ENCODE measurements around the gene FLRT1. TPM values are rescaled to one million over a fixed set of nuclear protein-coding genes. Genes with fewer than 3 reads are reported as not detected.

FLRT1 gene, protein sequence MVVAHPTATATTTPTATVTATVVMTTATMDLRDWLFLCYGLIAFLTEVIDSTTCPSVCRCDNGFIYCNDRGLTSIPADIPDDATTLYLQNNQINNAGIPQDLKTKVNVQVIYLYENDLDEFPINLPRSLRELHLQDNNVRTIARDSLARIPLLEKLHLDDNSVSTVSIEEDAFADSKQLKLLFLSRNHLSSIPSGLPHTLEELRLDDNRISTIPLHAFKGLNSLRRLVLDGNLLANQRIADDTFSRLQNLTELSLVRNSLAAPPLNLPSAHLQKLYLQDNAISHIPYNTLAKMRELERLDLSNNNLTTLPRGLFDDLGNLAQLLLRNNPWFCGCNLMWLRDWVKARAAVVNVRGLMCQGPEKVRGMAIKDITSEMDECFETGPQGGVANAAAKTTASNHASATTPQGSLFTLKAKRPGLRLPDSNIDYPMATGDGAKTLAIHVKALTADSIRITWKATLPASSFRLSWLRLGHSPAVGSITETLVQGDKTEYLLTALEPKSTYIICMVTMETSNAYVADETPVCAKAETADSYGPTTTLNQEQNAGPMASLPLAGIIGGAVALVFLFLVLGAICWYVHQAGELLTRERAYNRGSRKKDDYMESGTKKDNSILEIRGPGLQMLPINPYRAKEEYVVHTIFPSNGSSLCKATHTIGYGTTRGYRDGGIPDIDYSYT
- 0.28 and 0.31 TPM in 2 replicates for polyA plus RNA-seq (2011; rRNA removed)
- polyA plus RNA-seq (2012; cell fraction: cytosol; rRNA removed) = 0.08 and 0.10 TPM in 2 replicates
- 0.02 and 0.10 TPM in 2 replicates for polyA plus RNA-seq (2012; cell fraction: nucleus; rRNA removed)
- 0.07 to 0.13 TPM (median 0.10 TPM) in 3 replicates for polyA plus RNA-seq (2017; fragmentation: RNase III; extraction: RNeasy Plus Mini Kit Qiagen cat#74134 plus additional on column Dnase treatment)
- 0.58 and 0.73 TPM in 2 replicates for polyA minus RNA-seq (2011; rRNA and poly(A)+ RNA removed)

DNA sequence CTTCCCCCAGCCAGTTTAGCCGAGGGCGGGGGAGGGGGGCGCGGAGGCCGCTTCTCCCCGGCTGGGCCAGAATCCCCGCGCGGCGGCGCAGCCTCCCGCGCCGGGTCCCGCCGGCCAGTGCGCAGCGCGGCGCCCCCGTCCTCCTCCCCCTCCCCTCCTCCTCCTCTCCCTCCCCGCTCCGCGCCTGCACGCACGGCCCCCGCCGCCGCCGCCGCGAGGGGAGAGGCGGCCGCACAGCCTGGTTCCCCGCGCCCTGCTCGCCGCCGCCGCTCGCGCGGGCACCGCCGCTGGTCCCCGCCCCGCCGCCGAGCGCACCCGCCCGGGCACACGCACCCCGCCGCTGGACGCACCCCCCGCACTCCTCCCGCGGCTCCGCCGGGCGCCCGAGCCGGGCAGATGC is at the start of gene FLRT1:
FLRT1 (plus strand) TSS at position 356 of the 400 bp plus-strand sequence. CDS start 80,337 bp downstream, outside the sequence.
- Histone ChIP-seq H3K4me3 (peak within 1 kb of the TSS; percentile 66), H3K9me3 (no peaks in the 10 kb centered on the region), H3K4me1 (peaks cover 19% of the 10 kb centered on the region), H3K4me2 (peak within 1 kb of the TSS; percentile 100), H3K27ac (peak within 1 kb of the TSS; percentile 50 to 78; a peak in 5 of 6 replicates)
- ChIA-PET POLR2A (no interaction called here), CTCF (interaction anchor here (1.8 to 11.5 kb wide), 2 partner anchors 9 to 114 kb away, joined by 5 to 174 read pairs; no protein-coding TSS in a partner anchor)
- FAIRE-seq = no peak
- TF ChIP-seq MYC (IDR thresholded peaks at IDR 0.05; ENCODE audit: borderline replicate concordance, low read length) = no peak
- no peak for TF ChIP-seq ZSCAN20 (CRISPR knock-in tag; IDR thresholded peaks at IDR 0.05)
- TF ChIP-seq RARB (CRISPR knock-in tag; IDR thresholded peaks at IDR 0.05) = no peak
- no peak for TF ChIP-seq TFCP2L1 (CRISPR knock-in tag; IDR thresholded peaks at IDR 0.05)
- TF ChIP-seq, protein P1, sequence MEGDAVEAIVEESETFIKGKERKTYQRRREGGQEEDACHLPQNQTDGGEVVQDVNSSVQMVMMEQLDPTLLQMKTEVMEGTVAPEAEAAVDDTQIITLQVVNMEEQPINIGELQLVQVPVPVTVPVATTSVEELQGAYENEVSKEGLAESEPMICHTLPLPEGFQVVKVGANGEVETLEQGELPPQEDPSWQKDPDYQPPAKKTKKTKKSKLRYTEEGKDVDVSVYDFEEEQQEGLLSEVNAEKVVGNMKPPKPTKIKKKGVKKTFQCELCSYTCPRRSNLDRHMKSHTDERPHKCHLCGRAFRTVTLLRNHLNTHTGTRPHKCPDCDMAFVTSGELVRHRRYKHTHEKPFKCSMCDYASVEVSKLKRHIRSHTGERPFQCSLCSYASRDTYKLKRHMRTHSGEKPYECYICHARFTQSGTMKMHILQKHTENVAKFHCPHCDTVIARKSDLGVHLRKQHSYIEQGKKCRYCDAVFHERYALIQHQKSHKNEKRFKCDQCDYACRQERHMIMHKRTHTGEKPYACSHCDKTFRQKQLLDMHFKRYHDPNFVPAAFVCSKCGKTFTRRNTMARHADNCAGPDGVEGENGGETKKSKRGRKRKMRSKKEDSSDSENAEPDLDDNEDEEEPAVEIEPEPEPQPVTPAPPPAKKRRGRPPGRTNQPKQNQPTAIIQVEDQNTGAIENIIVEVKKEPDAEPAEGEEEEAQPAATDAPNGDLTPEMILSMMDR (IDR thresholded peaks at IDR 0.05) = no peak
- TF ChIP-seq RAD21 (conservative IDR thresholded peaks at IDR 0.05 in 1 of 2, IDR thresholded peaks at IDR 0.05 in 1 of 2) = no peak
- no peak for TF ChIP-seq POLR2A (IDR thresholded peaks at IDR 0.05; ENCODE audit: low read length)
- no peak for TF ChIP-seq ZC3H11A (IDR thresholded peaks at IDR 0.05)
- no peak for TF ChIP-seq RCOR1 (IDR thresholded peaks at IDR 0.05; ENCODE audit: low read depth, low read length)
- TF ChIP-seq, protein P2, sequence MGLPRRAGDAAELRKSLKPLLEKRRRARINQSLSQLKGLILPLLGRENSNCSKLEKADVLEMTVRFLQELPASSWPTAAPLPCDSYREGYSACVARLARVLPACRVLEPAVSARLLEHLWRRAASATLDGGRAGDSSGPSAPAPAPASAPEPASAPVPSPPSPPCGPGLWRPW (IDR thresholded peaks at IDR 0.05) = no peak
- no peak for TF ChIP-seq BHLHE40 (IDR thresholded peaks at IDR 0.05; ENCODE audit: low read depth, low read length)
- no peak for TF ChIP-seq JUNB (IDR thresholded peaks at IDR 0.05)
- TF ChIP-seq, protein P3, sequence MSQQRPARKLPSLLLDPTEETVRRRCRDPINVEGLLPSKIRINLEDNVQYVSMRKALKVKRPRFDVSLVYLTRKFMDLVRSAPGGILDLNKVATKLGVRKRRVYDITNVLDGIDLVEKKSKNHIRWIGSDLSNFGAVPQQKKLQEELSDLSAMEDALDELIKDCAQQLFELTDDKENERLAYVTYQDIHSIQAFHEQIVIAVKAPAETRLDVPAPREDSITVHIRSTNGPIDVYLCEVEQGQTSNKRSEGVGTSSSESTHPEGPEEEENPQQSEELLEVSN (IDR thresholded peaks at IDR 0.05; ENCODE audit: borderline replicate concordance, low read depth) = no peak
- ATAC-seq = no peak
- no peak for DNase-seq (ENCODE audit: low read depth in 1 of 2, low spot score in 1 of 2)
- no CpG with 5 or more reads among the region's 64 CpGs for WGBS (ENCODE audit: missing lambda C conversion rate)

DNA sequence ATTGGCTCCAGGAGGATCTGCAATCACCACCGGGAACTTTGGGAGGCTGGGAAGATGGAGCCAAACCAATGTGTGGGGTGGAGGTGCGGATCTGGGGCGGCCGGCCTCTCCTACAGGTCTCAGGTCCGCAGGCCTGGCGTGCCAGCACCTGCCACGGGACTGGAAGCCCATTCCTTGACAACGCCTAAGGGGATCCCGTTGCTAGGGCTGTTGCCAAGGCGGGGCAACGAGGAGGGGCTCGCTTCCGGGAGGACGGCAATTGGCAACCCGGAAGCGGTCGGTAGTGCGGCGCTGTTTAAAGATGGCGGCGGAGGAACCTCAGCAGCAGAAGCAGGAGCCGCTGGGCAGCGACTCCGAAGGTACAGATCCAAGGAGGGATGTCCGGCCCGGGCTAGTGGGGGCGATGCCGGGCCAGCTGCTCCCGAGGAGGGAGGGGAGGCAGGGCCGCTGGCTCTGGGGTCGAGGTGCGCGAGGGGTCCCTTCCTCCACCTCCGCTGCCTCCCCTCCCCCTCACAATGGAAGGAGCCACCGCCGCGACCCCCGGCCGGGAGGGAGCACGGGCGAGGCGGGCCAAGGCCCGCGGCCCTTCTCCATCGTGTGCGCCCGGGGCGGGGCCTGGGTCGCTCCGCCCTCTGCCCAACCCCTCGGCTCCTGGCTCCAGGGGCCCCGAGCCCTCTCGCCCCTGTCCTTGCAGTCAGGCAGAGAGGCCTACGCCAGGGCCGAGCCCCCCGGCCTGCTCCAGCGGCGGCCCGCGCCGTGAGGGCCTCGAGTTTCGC is 49.4 kb upstream of the FLRT1 start, which contains the start of gene OTUB1:
OTUB1 (plus strand) TSS at position 283 of the 776 bp plus-strand sequence; CDS start at position 302, 19 bp downstream.
- FAIRE-seq = peak; percentile 49
- 1% methylated on average over 39 of the region's 63 CpGs for WGBS (ENCODE audit: missing lambda C conversion rate)
- POLR2A ChIA-PET = interaction anchor here (0.5 to 1.9 kb wide), 4 partner anchors 9 to 82 kb away, joined by 3 to 9 read pairs (median 3); partner anchors contain the start of gene COX8A

More for the DNA sequence above, 49.4 kb upstream of the FLRT1 start, which contains the start of gene OTUB1:
- Histone ChIP-seq H3K27ac (peak within 1 kb of the TSS; percentile 98 to 99), H3K4me1 (peaks cover 10% of the 10 kb centered on the region; the same call in 2 of the 3 replicates), H3K9me3 (no peaks in the 10 kb centered on the region), H3K4me3 (peak within 1 kb of the TSS; percentile 99), H3K4me2 (peak within 1 kb of the TSS; percentile 82)
- 0 out of 2 replicates have a peak, but pooled peaks have one; percentile 50 for TF ChIP-seq BHLHE40 (IDR thresholded peaks at IDR 0.05; ENCODE audit: low read depth, low read length)
- TF ChIP-seq, protein P4, sequence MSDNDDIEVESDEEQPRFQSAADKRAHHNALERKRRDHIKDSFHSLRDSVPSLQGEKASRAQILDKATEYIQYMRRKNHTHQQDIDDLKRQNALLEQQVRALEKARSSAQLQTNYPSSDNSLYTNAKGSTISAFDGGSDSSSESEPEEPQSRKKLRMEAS (IDR thresholded peaks at IDR 0.05) = peak; percentile 71; the same call in 1 of the 2 replicates
- peak; percentile 92 for TF ChIP-seq PHF8 (IDR thresholded peaks at IDR 0.05; ENCODE audit: borderline replicate concordance, low read depth)
- no peak for TF ChIP-seq RCOR1 (IDR thresholded peaks at IDR 0.05; ENCODE audit: low read depth, low read length)
- TF ChIP-seq TP53 (CRISPR knock-in tag; IDR thresholded peaks at IDR 0.05) = no peak
- TF ChIP-seq, protein P5, sequence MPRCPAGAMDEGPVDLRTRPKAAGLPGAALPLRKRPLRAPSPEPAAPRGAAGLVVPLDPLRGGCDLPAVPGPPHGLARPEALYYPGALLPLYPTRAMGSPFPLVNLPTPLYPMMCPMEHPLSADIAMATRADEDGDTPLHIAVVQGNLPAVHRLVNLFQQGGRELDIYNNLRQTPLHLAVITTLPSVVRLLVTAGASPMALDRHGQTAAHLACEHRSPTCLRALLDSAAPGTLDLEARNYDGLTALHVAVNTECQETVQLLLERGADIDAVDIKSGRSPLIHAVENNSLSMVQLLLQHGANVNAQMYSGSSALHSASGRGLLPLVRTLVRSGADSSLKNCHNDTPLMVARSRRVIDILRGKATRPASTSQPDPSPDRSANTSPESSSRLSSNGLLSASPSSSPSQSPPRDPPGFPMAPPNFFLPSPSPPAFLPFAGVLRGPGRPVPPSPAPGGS (IDR thresholded peaks at IDR 0.05) = peak; percentile 62; the same call in 1 of the 3 replicates
- TF ChIP-seq JUN (IDR thresholded peaks at IDR 0.05) = peak; percentile 73 to 92; a peak in 4 of 5 replicates
- no peak for TF ChIP-seq GATA3 (IDR thresholded peaks at IDR 0.05; ENCODE audit: borderline replicate concordance)
- TF ChIP-seq, protein P6, sequence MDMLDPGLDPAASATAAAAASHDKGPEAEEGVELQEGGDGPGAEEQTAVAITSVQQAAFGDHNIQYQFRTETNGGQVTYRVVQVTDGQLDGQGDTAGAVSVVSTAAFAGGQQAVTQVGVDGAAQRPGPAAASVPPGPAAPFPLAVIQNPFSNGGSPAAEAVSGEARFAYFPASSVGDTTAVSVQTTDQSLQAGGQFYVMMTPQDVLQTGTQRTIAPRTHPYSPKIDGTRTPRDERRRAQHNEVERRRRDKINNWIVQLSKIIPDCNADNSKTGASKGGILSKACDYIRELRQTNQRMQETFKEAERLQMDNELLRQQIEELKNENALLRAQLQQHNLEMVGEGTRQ (IDR thresholded peaks at IDR 0.05) = 0 out of 2 replicates have a peak, but pooled peaks have one; percentile 10
- TF ChIP-seq POLR2A (IDR thresholded peaks at IDR 0.05; ENCODE audit: low read length) = peak; percentile 77
- 0 out of 2 replicates have a peak, but pooled peaks have one; percentile 54 for TF ChIP-seq KDM1A (IDR thresholded peaks at IDR 0.05; ENCODE audit: low read depth)
- TF ChIP-seq MAZ (IDR thresholded peaks at IDR 0.05; ENCODE audit: borderline replicate concordance, low read depth, low read length) = 0 out of 2 replicates have a peak, but pooled peaks have one; percentile 23
- TF ChIP-seq KDM5A (IDR thresholded peaks at IDR 0.05) = peak; percentile 93
- peak; percentile 94 to 96 for ATAC-seq
- peak; percentile 94 to 95 for DNase-seq (ENCODE audit: low read depth in 1 of 2, low spot score in 1 of 2)
- CTCF ChIA-PET = interaction anchor here (2.7 kb wide), 1 partner anchor 14 kb away, joined by 9 read pairs; no protein-coding TSS in a partner anchor

Measured in A549 (cell line).